Skeletal muscle tissue (tissue), 4 donors: Measurements from ENCODE around the gene ADISSP. TPM values are rescaled to one million over a fixed set of nuclear protein-coding genes. Genes with fewer than 3 reads are reported as not detected.
A peak's percentile ranks its signal among the peaks of the same experiment; 100 is the strongest.

Experiments used
- H3K27ac ChIP-seq: one replicate; pipeline ENCODE4 v1.7.0; 2013; ENCODE audit warnings: mild to moderate bottlenecking, low read depth, low read length, inconsistent platforms
- H3K27me3 ChIP-seq, 3 donors: one replicate each; pipeline ENCODE4 v1.7.0; 2013; ENCODE audit warnings: low read length in 3 of 3; ENCODE audit not compliant: control insufficient read depth in 3 of 3, insufficient read depth in 3 of 3
- H3K36me3 ChIP-seq, 3 donors: one replicate each; pipeline ENCODE4 v1.7.0; 2013; ENCODE audit warnings: low read length in 3 of 3; ENCODE audit not compliant: control insufficient read depth in 3 of 3, insufficient read depth in 3 of 3
- H3K4me1 ChIP-seq, 3 donors: one replicate each; pipeline ENCODE4 v1.7.0; 2013; ENCODE audit warnings: low read length in 3 of 3, mild to moderate bottlenecking in 3 of 3; ENCODE audit not compliant: control insufficient read depth in 3 of 3, insufficient read depth in 3 of 3
- H3K4me3 ChIP-seq, 3 donors: one replicate each; pipeline ENCODE4 v1.7.0; 2013; ENCODE audit warnings: low read length in 3 of 3
- H3K9ac ChIP-seq, 3 donors: one replicate each; pipeline ENCODE4 v1.7.0; 2013; ENCODE audit warnings: low read length in 3 of 3, mild to moderate bottlenecking in 3 of 3, moderate library complexity in 2 of 3, low read depth in 1 of 3
- H3K9me3 ChIP-seq, 3 donors: one replicate each; pipeline ENCODE4 v1.7.0; 2013; ENCODE audit warnings: low read length in 3 of 3; ENCODE audit not compliant: control insufficient read depth in 3 of 3
- total RNA-seq: library from RNA; depleted of rRNA; stranded (reverse); fragments of >200 nt; gene quantifications from one replicate; pipeline ENCODE4 v1.2.3, GENCODE V29; 2014
- donor health status: Osteomylitis.

Gene ADISSP
- total RNA-seq, 1 donor from 2014 or later: 9.4 TPM

DNA sequence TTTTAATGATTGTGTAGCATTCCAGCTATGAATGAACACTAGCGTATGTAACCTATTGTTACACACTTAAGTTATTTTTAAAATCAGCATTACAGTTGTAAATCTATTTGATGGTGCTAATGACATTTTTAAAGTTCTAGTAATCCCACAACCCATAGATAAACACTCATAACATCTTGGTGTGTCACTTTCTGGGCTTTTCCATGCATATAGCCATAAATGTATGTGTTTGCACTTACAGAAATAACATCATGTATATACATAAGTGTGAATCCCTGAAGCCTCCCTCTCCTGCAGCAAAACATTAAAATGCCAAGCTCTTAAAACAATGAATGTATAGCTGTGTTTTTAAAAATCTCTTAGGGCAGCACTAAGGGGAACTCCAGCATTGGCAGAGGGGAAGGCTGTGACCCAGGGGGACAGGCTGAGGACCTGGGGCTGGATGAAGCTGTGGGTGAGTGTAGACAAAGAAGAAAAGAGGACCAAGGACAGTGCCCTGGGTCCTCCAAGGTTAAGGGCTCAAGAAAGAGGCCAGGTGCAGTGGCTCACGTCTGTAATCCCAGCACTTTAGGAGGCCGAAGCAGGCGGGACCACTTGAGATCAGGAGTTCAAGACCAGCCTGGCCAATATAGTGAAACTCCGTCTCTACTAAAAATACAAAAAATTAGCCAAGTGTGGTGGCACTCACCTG, 19.9 kb upstream of the ADISSP start:
- H3K27me3 ChIP-seq: no peaks in the 10 kb centered on the region
- peak overlapping the region in 1 of 3 donors; percentile 65 for H3K4me3 ChIP-seq
- H3K36me3 ChIP-seq: peaks cover 0 to 5% (median 5%) of the 10 kb centered on the region in 3 donors
- H3K9me3 ChIP-seq: no peaks in the 10 kb centered on the region
- H3K27ac ChIP-seq: no peak overlapping the region
- H3K9ac ChIP-seq: peak overlapping the region in 2 of 3 donors; percentile 15 to 47
- peaks cover 26 to 45% (median 30%) of the 10 kb centered on the region in 3 donors for H3K4me1 ChIP-seq

DNA sequence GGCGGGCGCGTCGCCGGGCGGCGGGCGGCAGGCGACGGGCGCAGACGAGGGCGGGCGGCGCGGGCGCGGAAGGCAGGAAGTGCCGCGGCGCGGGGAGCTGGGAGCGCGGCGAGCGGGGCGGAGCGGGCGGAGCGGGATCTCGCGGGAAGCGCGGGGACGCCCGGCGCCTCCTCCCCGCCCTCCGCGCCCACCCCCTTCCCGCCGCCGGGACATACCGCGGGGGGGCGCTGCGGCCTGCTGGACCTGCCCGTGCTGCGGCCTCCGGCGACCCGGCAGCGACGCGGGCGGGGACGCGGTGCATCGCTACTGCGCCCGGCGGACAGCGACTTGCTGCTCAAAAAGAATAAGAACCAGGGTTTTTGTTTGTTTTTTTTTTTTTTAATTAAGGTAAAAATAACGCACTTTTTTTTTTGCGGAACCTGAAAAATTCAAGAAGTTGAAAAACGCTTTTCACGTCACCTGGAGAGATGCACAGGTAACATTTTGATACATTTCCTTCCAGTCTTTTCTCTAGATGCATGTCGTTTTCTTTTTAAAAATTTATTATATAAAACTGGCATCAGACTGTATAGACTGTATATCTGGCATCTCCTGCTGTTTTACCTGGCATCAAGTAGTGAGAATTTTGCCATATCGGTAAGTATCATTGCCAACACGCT, 19.2 kb upstream of the ADISSP start, which contains the start of gene CENPB:
Gene CENPB, minus strand, starts transcription at position 76 of the 659 bp plus-strand sequence. CDS start 257 bp downstream, outside the sequence.
- Histone ChIP-seq H3K9ac (peak within 1 kb of the TSS; percentile 69 to 84 (median 74)), H3K9me3 (no peaks in the 10 kb centered on the region), H3K4me3 (peak within 1 kb of the TSS; percentile 81 to 88 (median 84)), H3K27me3 (no peaks in the 10 kb centered on the region), H3K36me3 (peaks cover 0 to 5% (median 5%) of the 10 kb centered on the region in 3 donors), H3K27ac (peak within 1 kb of the TSS; percentile 52), H3K4me1 (peaks cover 26 to 45% (median 30%) of the 10 kb centered on the region in 3 donors)

DNA sequence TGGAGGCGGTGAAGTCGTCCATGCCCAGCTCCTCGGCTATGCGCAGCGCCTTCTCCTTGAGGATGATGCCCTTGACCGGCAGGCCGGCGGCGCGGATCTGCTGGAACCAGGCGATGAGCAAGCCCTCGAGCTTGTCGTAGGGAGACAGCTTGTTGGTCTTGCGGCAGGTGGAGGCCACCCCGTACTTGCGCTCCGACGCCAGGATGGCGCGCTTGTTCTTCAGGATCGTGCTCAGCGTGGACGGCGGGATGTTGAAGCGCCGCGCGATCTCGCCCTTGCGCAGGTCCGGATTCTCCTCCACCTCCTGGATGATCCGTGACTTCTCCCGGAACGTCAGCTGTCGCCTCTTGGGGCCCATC, 18.6 kb upstream of the ADISSP start:
- H3K27me3 ChIP-seq: no peaks in the 10 kb centered on the region
- peak overlapping the region; percentile 81 to 88 (median 84) for H3K4me3 ChIP-seq
- peak overlapping the region; percentile 69 to 84 (median 74) for H3K9ac ChIP-seq
- peaks cover 0 to 5% (median 5%) of the 10 kb centered on the region in 3 donors for H3K36me3 ChIP-seq
- peak overlapping the region; percentile 52 for H3K27ac ChIP-seq
- peaks cover 27 to 50% (median 33%) of the 10 kb centered on the region in 3 donors for H3K4me1 ChIP-seq
- H3K9me3 ChIP-seq: no peaks in the 10 kb centered on the region

DNA sequence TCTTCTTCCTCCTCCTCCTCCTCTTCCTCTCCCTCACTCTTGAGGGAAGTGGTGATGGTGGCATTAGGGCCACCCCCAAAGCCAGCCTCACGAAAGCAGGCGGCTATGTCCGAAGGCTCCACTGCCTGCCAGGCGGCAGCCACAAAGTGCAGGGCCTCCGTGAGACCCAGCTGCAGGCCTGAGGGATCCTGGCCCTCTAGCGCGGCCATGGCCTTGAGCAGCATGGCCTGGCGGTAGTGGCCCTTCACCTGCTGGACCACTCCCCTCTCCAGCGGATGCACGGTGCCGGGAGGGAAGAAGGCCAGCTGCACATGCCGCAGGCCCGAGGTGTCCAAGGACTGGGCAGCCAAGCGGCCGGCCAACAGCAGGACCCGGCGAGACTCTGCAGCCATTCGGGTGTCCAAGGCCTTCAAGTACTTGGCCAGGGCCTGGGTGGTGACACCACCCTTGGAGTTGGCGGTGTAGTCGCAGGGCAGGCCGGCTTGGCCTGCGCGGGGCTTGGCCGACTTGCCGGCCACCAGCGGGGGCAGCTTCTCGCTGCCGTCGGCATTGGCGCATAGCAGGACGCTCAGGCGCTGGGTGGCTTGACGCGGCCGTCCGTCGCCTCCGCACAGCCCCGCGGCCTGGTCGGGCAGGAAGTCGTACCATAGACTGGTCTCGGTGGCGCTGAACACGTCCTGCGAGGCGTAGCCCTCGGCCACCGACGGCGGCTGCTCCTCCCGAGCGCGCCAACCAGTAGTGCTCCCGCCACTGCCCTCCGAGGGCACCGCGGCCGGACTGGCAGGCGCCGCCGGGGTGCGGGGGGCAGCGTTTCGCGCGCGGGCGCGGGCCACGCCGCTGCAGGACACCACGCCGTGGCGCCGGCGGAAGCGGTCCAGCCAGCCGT, 17.9 kb upstream of the ADISSP start:
- peaks cover 0 to 5% (median 5%) of the 10 kb centered on the region in 3 donors for H3K36me3 ChIP-seq
- H3K27me3 ChIP-seq: no peaks in the 10 kb centered on the region
- peak overlapping the region; percentile 52 for H3K27ac ChIP-seq
- peaks cover 31 to 57% (median 38%) of the 10 kb centered on the region in 3 donors for H3K4me1 ChIP-seq
- peak overlapping the region; percentile 69 to 84 (median 74) for H3K9ac ChIP-seq
- H3K9me3 ChIP-seq: no peaks in the 10 kb centered on the region
- peak overlapping the region; percentile 81 to 88 (median 84) for H3K4me3 ChIP-seq

DNA sequence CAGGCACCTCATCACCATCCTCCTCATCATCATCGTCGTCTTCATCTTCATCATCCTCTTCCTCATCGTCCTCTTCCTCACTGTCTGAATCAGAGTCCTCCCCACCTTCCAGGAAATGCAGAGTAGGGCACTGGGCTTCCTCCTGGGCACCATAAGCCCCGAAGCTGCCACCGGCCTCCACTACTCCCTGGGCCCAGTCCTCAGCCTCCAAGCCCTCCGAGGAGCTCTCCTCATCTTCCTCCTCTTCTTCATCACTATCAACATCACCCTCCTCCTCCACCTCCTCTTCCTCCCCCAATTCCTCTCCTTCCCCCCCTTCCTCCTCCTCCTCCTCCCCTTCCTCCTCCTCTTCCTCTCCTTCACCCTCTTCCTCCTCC, 17.3 kb upstream of the ADISSP start:
- peaks cover 31 to 59% (median 38%) of the 10 kb centered on the region in 3 donors for H3K4me1 ChIP-seq
- H3K36me3 ChIP-seq: peaks cover 0 to 5% (median 5%) of the 10 kb centered on the region in 3 donors
- H3K27ac ChIP-seq: no peak overlapping the region
- peak overlapping the region in 2 of 3 donors; percentile 69 to 84 for H3K9ac ChIP-seq
- H3K4me3 ChIP-seq: peak overlapping the region in 2 of 3 donors; percentile 81 to 84
- no peaks in the 10 kb centered on the region for H3K27me3 ChIP-seq
- H3K9me3 ChIP-seq: no peaks in the 10 kb centered on the region

DNA sequence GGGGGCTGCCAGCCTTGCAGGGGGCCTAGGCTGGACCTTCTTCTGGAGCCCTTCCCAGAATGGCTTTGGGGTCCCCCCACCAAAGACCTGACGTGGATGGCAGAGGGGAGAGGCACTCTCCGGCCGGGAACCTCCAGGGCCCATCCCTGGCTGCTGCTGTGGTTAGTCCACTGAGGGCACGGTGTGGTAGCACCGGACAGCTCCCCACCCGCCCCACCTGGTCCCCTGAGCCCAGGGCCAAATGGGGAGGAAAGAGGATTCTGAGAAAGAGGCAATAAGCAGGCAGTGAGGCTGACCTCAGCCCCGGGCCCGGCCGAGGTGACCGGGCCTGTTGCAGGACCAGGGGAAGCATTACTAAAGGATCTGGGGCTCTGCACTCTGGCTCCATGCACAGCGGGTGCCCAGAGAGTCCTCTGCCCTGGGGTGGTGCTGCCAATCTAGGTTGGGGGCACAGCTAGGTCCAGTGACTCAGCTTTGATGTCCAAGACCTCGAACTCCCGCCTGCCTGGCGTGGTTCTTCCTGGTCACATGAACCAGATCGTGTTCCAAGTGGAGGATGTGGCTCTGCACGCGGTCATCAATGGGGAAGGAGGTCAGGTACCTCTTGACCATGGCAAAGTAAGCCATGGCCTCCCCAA, 16.8 kb upstream of the ADISSP start:
- Histone ChIP-seq H3K36me3 (peaks cover 0 to 5% (median 5%) of the 10 kb centered on the region in 3 donors), H3K9ac (peak overlapping the region in 2 of 3 donors; percentile 69 to 84), H3K4me1 (peaks cover 31 to 59% (median 38%) of the 10 kb centered on the region in 3 donors), H3K27me3 (no peaks in the 10 kb centered on the region), H3K27ac (no peak overlapping the region), H3K4me3 (peak overlapping the region; percentile 13 to 84 (median 81)), H3K9me3 (no peaks in the 10 kb centered on the region)

DNA sequence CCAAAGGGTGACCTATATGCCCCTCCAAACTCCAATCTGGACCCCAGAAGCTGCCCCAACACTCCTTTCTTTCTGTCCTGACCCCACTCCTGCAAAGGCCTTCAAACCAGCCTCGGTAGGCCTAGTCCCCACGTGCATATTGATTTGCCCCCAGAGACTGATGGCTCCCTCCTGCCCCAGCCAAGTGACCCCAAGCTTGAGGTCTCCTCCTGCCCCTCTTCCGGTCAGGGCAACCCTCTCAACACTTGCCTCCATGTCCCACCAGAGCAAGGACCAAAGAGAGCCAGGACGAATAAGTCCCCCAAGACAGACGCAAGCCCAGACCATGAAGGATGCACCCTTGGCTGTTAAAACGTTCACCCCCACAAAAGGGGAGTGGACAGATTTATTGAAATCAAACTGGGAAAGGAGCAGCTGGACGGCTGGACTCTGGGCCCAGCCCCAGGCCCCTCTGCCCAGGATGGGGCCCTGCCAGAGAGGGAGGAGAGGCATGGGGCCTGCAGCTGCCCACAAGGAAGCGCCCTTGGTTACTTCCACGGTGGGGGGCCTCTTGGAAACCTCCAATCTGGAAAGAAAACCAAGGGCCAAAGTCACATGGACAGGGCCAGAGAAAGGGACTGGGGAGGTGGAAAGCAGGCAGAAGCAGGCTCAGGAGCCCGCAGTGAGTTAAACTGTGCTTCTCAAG, 16.1 kb upstream of the ADISSP start:
- Histone ChIP-seq H3K36me3 (peaks cover 0 to 5% (median 5%) of the 10 kb centered on the region in 3 donors), H3K4me1 (peaks cover 31 to 54% (median 38%) of the 10 kb centered on the region in 3 donors), H3K27me3 (peaks cover 0 to 5% (median 3%) of the 10 kb centered on the region in 3 donors), H3K9ac (peak overlapping the region in 2 of 3 donors; percentile 32 to 50), H3K9me3 (no peaks in the 10 kb centered on the region), H3K4me3 (no peak overlapping the region), H3K27ac (no peak overlapping the region)

DNA sequence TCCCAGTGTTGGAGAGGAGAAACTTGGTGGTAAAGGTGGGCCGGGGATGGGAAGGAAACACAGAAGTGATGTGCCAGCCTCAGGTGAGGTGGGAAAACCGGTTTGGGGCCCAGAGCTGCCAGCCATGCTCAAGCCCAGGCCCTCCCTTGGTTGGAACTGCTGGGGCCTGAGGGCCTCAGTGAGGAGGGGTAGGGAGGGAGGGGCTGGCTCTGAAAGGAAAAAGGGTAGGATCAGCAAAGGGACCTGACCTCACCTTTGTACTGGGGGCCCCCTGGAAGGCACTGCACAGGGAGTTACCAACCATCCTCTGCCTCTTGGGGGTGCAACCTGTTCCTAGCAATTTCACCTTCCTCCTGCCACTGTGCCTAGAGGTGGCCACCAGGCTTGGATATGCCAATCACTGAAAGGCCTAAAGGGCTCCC, 15.5 kb upstream of the ADISSP start:
- Histone ChIP-seq H3K4me1 (peaks cover 35 to 58% (median 41%) of the 10 kb centered on the region in 3 donors), H3K36me3 (peaks cover 0 to 5% (median 5%) of the 10 kb centered on the region in 3 donors), H3K27me3 (peaks cover 4 to 11% (median 8%) of the 10 kb centered on the region in 3 donors), H3K27ac (no peak overlapping the region), H3K9me3 (no peaks in the 10 kb centered on the region), H3K9ac (no peak overlapping the region), H3K4me3 (no peak overlapping the region)
